ENCODE data around the gene CEP164.

GRCh38 chr11:117378976-117379865 lies 51.6 kb downstream of the CEP164 start:
- TF ChIP-seq CTCF (IDR thresholded peaks at IDR 0.05), result no peak
- no peak for TF ChIP-seq POLR2A (IDR thresholded peaks at IDR 0.05)

Measured in thyroid gland (tissue), 4 donors.